Measurements from ENCODE around the gene ARGLU1.
A peak's percentile ranks its signal among the peaks of the same experiment; 100 is the strongest.
"Not testable (repeated sequence)": the region's sequence is repeated elsewhere in the genome, so short reads cannot be mapped to it uniquely, and the experiment has no call there.

ARGLU1 gene

GRCh38 chr13:106567474-106568298 lies at the start of gene ARGLU1:
TSS of gene ARGLU1 (minus strand) at chr13:106568137. CDS start at chr13:106567919, 218 bp downstream.
- peak; percentile 39 to 96 (median 87) for DNase-seq

- no peak for DNase-seq
These were observed 49.6 kb upstream of the ARGLU1 start for GRCh38 chr13:106617561-106617960.

- no peak for DNase-seq
These were observed 48.8 kb upstream of the ARGLU1 start for GRCh38 chr13:106616729-106617128.

GRCh38 chr13:106614874-106615273 lies 46.9 kb upstream of the ARGLU1 start:
- DNase-seq: no peak

- DNase-seq: peak in 2 of 56 donors; percentile 5
These were observed 44.8 kb upstream of the ARGLU1 start for GRCh38 chr13:106612688-106613087.

- no peak for DNase-seq
These were observed 42.5 kb upstream of the ARGLU1 start for GRCh38 chr13:106610486-106610885.

GRCh38 chr13:106609116-106609515 lies 41.2 kb upstream of the ARGLU1 start:
- no peak for DNase-seq

GRCh38 chr13:106603546-106603945 lies 35.6 kb upstream of the ARGLU1 start:
- DNase-seq: no peak

- no peak for DNase-seq
These were observed 34.2 kb upstream of the ARGLU1 start for GRCh38 chr13:106602178-106602577.

- DNase-seq: no peak
These were observed 33.6 kb upstream of the ARGLU1 start for GRCh38 chr13:106601489-106601888.

- not testable (repeated sequence) for DNase-seq
These were observed 32.8 kb upstream of the ARGLU1 start for GRCh38 chr13:106600798-106601135.

GRCh38 chr13:106599875-106600797 lies 32.2 kb upstream of the ARGLU1 start:
- DNase-seq: no peak

GRCh38 chr13:106597749-106598395 lies 29.9 kb upstream of the ARGLU1 start:
- no peak for DNase-seq

- no peak for DNase-seq
These were observed 29.2 kb upstream of the ARGLU1 start for GRCh38 chr13:106597186-106597585.

GRCh38 chr13:106596275-106596937 lies 28.5 kb upstream of the ARGLU1 start:
- no peak for DNase-seq

GRCh38 chr13:106595625-106596024 lies 27.7 kb upstream of the ARGLU1 start:
- no peak for DNase-seq

- peak in 7 of 56 donors; percentile 5 to 53 (median 12) for DNase-seq
These were observed 27.0 kb upstream of the ARGLU1 start for GRCh38 chr13:106594980-106595379.

GRCh38 chr13:106593132-106593531 lies 25.2 kb upstream of the ARGLU1 start:
- DNase-seq: no peak

GRCh38 chr13:106591299-106591698 lies 23.4 kb upstream of the ARGLU1 start:
- DNase-seq: no peak

- DNase-seq: no peak
These were observed 21.8 kb upstream of the ARGLU1 start for GRCh38 chr13:106589716-106590115.

- DNase-seq: no peak
These were observed 20.4 kb upstream of the ARGLU1 start for GRCh38 chr13:106588367-106588766.

Data from amygdala (tissue), 56 donors.